RWPE2 (cell line): ENCODE data around the gene HYPK.
"Not testable (repeated sequence)": the region's sequence is repeated elsewhere in the genome, so short reads cannot be mapped to it uniquely, and the experiment has no call there.

Source experiments
- ATAC-seq: fragments of 200-7000 bp; cut with Tn5 transposase; 3 replicates; pipeline ENCODE4 v1.9.1; 2021; ENCODE audit warnings: low read depth
- DNase-seq: peaks from one replicate; pipeline ENCODE4 v3.0.0-alpha.2; 2020; ENCODE audit warnings: low spot score
- H3K27ac ChIP-seq: fragments of 450-650 bp; 2 replicates; pipeline ENCODE4 v1.5.1; 2017; ENCODE audit warnings: mild to moderate bottlenecking; ENCODE audit not compliant: poor library complexity, severe bottlenecking
- H3K27me3 ChIP-seq: fragments of 250-450 bp; sonication (Bioruptor Pico); 2 replicates; pipeline ENCODE4 v1.5.1; 2021; ENCODE audit warnings: mild to moderate bottlenecking, moderate library complexity; ENCODE audit not compliant: insufficient read depth, poor library complexity, severe bottlenecking
- H3K36me3 ChIP-seq: fragments of 250-450 bp; sonication (Bioruptor Pico); 2 replicates; pipeline ENCODE4 v1.5.1; 2020; ENCODE audit warnings: low read depth, mild to moderate bottlenecking, moderate library complexity
- H3K4me1 ChIP-seq: fragments of 250-450 bp; sonication (Bioruptor Pico); 2 replicates; pipeline ENCODE4 v1.5.1; 2021; ENCODE audit warnings: mild to moderate bottlenecking, moderate library complexity; ENCODE audit not compliant: insufficient read depth, poor library complexity, severe bottlenecking
- H3K4me3 ChIP-seq: fragments of 250-450 bp; sonication (Bioruptor Pico); 2 replicates; pipeline ENCODE4 v1.5.1; 2021; ENCODE audit warnings: mild to moderate bottlenecking, moderate library complexity; ENCODE audit not compliant: severe bottlenecking
- H3K9me3 ChIP-seq: fragments of 250-450 bp; sonication (Bioruptor Pico); 2 replicates; pipeline ENCODE4 v1.5.1; 2021; ENCODE audit warnings: mild to moderate bottlenecking, moderate library complexity; ENCODE audit not compliant: severe bottlenecking
- CTCF ChIP-seq: fragments of 450-650 bp; IDR thresholded peaks from one replicate; pipeline ENCODE4 v1.5.1; 2017; ENCODE audit warnings: mild to moderate bottlenecking, moderate library complexity; ENCODE audit not compliant: poor library complexity, severe bottlenecking

Gene HYPK

GRCh38 chr15:43826029-43826507, 25.7 kb downstream of the HYPK start:
- H3K4me1 ChIP-seq = peaks cover 16% of the 10 kb centered on the region
- no peaks in the 10 kb centered on the region for H3K9me3 ChIP-seq
- TF ChIP-seq CTCF = no peak
- H3K36me3 ChIP-seq = peaks cover 49% of the 10 kb centered on the region
- no peaks in the 10 kb centered on the region for H3K27me3 ChIP-seq
- ATAC-seq = no peak
- peak overlapping the region; percentile 51 for H3K4me3 ChIP-seq
- no peak for DNase-seq
- H3K27ac ChIP-seq = peak overlapping the region; percentile 44

- peaks cover 15% of the 10 kb centered on the region for H3K4me1 ChIP-seq
- H3K4me3 ChIP-seq = peak within 1 kb of the TSS; percentile 51
- H3K9me3 ChIP-seq = no peaks in the 10 kb centered on the region
- ATAC-seq = peak; percentile 79
- H3K36me3 ChIP-seq = peaks cover 45% of the 10 kb centered on the region
- peak; percentile 93 for DNase-seq
- no peak for TF ChIP-seq CTCF
- no peaks in the 10 kb centered on the region for H3K27me3 ChIP-seq
- H3K27ac ChIP-seq = peak within 1 kb of the TSS; percentile 44
Observed at GRCh38 chr15:43826508-43827341, 26.3 kb downstream of the HYPK start, which contains the start of gene WDR76. Gene WDR76, plus strand, starts transcription at chr15:43827002. Its CDS starts 31 bp downstream, at chr15:43827033.

GRCh38 chr15:43828061-43828657, 27.8 kb downstream of the HYPK start:
- ATAC-seq (no peak), DNase-seq (no peak)
- Histone ChIP-seq H3K4me1 (peaks cover 13% of the 10 kb centered on the region), H3K27me3 (no peaks in the 10 kb centered on the region), H3K4me3 (peak overlapping the region; percentile 51), H3K9me3 (no peaks in the 10 kb centered on the region), H3K36me3 (peaks cover 41% of the 10 kb centered on the region), H3K27ac (peak overlapping the region; percentile 44)
- no peak for TF ChIP-seq CTCF

GRCh38 chr15:43829951-43830540, 29.6 kb downstream of the HYPK start:
- not testable (repeated sequence) for ATAC-seq, H3K4me1 ChIP-seq, H3K4me3 ChIP-seq, H3K27me3 ChIP-seq, DNase-seq, H3K9me3 ChIP-seq, H3K27ac ChIP-seq
- peaks cover 48% of the 10 kb centered on the region for H3K36me3 ChIP-seq

GRCh38 chr15:43830691-43831275, 30.4 kb downstream of the HYPK start:
- H3K36me3 ChIP-seq = peaks cover 53% of the 10 kb centered on the region
- not testable (repeated sequence) for ATAC-seq, H3K9me3 ChIP-seq, DNase-seq, H3K4me3 ChIP-seq, H3K27me3 ChIP-seq, H3K4me1 ChIP-seq, H3K27ac ChIP-seq

GRCh38 chr15:43831519-43832052, 31.2 kb downstream of the HYPK start:
- H3K27me3 ChIP-seq, ATAC-seq, H3K9me3 ChIP-seq, H3K4me1 ChIP-seq, H3K27ac ChIP-seq, H3K4me3 ChIP-seq, DNase-seq: not testable (repeated sequence)
- peaks cover 61% of the 10 kb centered on the region for H3K36me3 ChIP-seq

GRCh38 chr15:43832485-43832884, 32.1 kb downstream of the HYPK start:
- H3K4me3 ChIP-seq, H3K4me1 ChIP-seq, H3K9me3 ChIP-seq, H3K27me3 ChIP-seq, DNase-seq, ATAC-seq, H3K27ac ChIP-seq: not testable (repeated sequence)
- peaks cover 70% of the 10 kb centered on the region for H3K36me3 ChIP-seq
